Stimulated activated CD4-positive, alpha-beta T cell treated with anti-CD3 and anti-CD28 coated beads, Interleukin-12 subunit alpha, Interleukin-12 subunit beta, amount 100 ng/mL, for 24 hours (primary cell): ENCODE data around the gene FZD2.
"Not testable (repeated sequence)": the region's sequence is repeated elsewhere in the genome, so short reads cannot be mapped to it uniquely, and the experiment has no call there.

ENCODE experiments used
- DNase-seq, 2 experiments: peaks; one replicate each; pipeline ENCODE4 v3.0.0-alpha.2; 2020; ENCODE audit warnings: low read depth in 2 of 2

FZD2 gene

GRCh38 chr17:44575403-44575802 lies 18.1 kb downstream of the FZD2 start:
- no peak for DNase-seq

DNA sequence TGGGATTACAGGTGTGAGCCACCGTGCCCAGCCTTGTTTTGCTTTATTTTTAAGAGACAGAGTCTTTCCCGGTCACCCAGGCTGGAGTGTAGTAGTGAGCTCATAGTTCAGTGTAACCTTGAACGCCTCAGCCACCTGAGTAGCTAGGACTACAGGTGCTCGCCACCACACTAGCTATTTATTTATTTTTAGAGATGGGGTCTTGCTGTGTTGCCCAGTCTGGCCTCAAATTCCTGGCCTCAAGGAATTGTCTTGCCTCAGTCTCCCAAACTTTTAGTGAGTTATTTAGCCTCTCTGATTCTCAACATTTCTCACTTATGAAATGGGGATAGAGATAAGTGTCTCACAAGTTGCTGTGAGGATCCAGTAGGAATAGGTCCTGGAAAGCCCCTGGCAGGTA lies 21.7 kb downstream of the FZD2 start:
- DNase-seq = no peak

GRCh38 chr17:44581868-44582267 lies 24.6 kb downstream of the FZD2 start:
- no peak for DNase-seq

GRCh38 chr17:44584443-44584842 lies 27.2 kb downstream of the FZD2 start:
- no peak for DNase-seq

GRCh38 chr17:44585315-44585714 lies 28.0 kb downstream of the FZD2 start:
- no peak for DNase-seq

DNA sequence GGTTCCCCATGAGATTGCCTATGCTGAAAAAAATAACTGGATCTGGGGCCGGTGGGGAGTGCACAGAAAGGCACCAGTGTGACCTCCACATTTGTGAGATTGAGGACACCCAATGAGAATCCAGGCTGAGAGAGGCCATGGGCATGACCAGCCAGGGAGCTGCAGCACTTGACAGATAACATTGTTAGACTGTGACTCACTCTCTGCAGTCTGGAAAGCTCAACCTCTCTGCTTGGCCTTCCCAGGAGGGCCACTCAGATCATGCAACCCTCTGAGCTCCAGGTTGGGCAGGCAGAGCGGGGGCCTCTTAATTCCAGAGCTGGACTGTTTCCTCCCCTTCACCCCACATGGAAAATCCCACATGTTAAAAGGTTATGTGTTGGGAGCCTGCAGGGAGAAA lies 30.1 kb downstream of the FZD2 start:
- DNase-seq = no peak

DNA sequence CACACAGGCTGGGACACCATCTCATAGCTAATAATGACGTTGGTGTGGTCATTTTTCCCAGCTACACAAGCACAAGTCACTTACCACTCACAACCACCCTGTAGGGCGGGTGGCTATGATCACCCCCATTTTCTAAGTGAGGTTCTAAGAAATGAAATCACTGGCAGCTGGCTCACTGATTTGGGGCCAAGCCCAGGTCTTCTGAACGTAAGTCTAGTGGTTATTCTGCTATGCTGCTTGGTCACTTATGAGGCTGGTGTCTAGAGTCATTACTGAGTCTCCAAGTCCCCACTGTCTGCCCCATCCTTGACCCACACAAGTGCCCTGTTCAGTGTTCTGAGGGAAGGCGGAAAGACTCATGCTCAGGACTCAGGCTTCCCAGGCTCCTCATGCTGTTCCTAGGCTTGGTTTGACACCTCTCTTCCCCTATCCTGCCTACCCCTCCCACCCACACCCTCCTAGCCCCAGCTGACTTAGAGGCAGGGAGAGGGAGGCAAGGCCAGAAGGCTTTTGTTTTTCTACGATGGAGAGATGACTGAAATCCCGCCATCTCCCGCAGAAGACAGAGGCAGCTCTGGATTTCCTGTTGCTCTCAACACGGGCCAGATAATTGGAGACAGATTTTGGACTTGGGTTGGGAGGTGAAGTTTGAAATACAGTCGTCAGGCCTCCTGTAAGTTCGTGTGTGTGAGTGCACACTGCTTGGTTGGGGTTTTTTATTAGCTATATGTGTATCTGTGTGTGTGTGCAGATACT lies 32.2 kb downstream of the FZD2 start:
- DNase-seq = no peak

- DNase-seq = not testable (repeated sequence)
Measured at GRCh38 chr17:44590072-44590462, 32.8 kb downstream of the FZD2 start.

GRCh38 chr17:44590762-44591161 lies 33.5 kb downstream of the FZD2 start:
- not testable (repeated sequence) for DNase-seq

DNA sequence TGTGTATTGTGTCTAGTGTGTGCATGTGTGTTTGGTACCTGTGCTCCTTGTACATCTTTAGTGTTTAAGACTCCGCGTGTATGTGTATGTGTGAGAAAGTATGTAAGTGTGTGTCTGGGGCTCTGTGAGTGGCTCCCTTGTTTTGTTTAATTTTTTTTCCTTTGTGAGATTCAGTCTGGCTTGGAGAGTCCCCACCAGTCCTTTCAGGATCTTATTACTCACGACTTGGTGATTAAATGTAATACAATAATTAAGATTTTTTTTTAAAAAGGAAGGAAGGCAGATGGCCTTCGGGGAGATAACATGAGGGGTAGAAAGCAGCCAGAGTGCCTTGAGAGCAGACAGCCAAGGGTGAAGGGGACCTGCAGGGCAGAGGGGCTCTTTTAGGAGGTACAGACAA lies 33.9 kb downstream of the FZD2 start:
- no peak for DNase-seq

GRCh38 chr17:44593156-44593555 lies 35.9 kb downstream of the FZD2 start:
- no peak for DNase-seq

- no peak for DNase-seq
Measured at GRCh38 chr17:44595216-44595775, 38.0 kb downstream of the FZD2 start.

DNA sequence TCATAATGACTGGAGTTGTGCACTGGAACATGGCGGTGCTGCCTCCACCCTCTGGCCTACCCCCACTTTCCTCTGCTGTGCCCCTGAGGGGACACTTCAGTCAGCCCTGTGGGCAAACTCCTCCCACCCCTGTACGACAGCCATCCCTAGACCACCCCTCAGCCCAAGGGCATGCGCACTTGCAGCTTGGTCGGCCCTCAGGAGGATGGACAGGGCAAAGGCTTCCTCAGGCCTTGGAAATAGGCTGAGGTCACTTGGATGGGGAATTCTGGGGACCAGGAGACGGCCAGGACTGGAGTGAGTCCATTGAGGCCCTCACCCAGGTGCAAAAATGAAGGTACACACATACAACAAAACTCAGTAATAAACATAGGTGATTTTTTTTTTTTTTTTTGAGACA lies 41.0 kb downstream of the FZD2 start:
- DNase-seq = no peak

- DNase-seq = no peak
Measured at GRCh38 chr17:44598932-44599297, 41.6 kb downstream of the FZD2 start.

- no peak for DNase-seq
Measured at GRCh38 chr17:44599298-44600175, 42.3 kb downstream of the FZD2 start.

DNA sequence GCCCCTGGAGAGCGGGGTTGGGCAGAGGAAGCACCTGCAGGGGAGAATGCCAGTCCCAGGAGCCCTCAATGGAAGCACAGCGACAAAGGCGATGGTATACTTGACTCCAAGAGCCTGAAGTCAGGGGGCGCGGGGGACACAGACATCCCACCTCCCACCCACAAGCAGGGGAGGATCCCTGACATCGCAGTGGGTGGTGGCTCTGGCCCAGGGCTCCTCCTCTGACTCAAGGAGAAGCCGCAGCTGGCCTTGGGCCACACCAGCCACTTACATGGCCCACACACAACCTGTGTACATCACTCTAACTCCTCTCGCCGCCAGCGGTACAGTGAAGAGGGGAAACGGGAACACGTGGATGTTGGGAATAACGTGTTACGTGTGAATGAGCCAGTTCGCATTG lies 44.3 kb downstream of the FZD2 start:
- DNase-seq = no peak

DNA sequence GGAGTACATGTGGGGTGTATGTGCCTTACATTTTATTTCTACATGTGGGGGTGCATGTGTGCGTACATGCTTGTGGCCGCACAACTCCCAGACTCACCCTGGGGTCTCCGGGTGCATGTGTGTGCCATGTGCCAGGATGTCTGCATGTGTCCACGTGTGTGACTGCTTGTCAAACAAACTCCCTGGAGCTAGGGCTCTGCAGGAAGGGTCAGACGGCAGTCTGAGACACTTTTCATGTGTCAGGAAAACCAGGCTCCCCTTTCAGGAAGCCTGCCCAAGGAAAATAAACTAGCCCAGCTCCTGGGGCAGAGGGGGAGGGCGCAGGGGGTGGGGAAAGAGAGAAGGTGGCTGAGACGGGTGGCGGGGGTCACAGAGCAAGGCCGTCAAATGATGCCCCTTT lies 44.7 kb downstream of the FZD2 start:
- no peak for DNase-seq

DNA sequence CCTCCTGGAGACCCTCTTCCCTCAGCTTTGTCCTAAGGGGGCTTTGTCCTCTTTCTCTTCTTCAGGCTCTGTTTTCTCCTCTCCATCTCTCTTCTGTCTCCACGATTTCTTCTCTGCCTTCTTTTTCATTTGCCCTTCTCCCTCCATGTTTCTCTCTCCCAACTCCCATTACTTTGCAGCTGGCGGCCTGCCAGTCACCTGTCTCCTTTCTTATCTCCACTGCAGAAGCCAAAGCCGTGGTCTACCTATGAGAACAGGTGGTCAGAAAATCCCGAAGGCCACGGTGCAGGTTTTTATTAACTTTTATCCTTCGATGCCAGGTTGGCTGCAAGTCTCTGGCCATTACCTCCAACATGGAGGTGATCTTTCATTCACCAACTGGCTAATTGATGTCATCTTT lies 45.1 kb downstream of the FZD2 start:
- no peak for DNase-seq

- no peak for DNase-seq
Measured at GRCh38 chr17:44602970-44603369, 45.7 kb downstream of the FZD2 start.

GRCh38 chr17:44604116-44604761 lies 47.0 kb downstream of the FZD2 start:
- no peak for DNase-seq

- DNase-seq = no peak
Measured at GRCh38 chr17:44604768-44605485, 47.6 kb downstream of the FZD2 start.

DNA sequence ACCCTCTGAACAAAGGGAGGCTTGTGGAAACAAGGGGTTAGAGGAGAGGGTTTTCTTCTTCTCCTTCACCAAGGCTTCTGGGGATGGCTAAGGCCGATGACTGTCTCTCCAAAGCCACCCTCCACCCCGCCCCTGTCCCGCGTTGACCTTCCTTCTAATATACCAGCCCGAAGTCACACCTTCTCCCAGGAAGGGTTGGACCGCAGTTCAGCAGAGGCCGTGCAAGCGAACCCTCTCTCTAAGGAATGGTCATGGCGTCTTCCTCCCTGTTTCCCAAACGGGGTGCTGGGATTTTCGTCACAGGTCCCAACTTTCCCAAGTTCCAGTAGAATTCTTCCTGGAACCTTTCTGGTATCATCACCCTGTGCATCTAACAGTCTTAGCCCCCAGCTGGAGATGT lies 49.4 kb downstream of the FZD2 start:
- DNase-seq = no peak
